ENCODE measurements around the gene C8B.

GRCh38 chr1:56912325-56912724 lies 53.5 kb downstream of the C8B start:
- TF ChIP-seq CTCF (IDR thresholded peaks at IDR 0.05) (no peak), EP300 (IDR thresholded peaks at IDR 0.05) (no peak), POLR2A (IDR thresholded peaks at IDR 0.05) (no peak)

Measured in tibial nerve (tissue), 4 donors.